ENCODE measurements around the gene NDUFAB1. TPM values are rescaled to one million over a fixed set of nuclear protein-coding genes. Genes with fewer than 3 reads are reported as not detected.

NDUFAB1 gene
- total and polyA plus RNA-seq, 2 of the 13 experiments (the other 11 are each of a cell fraction or from before 2014, with no cell fraction given) = 221 to 601 TPM

- TF ChIP-seq ZNF513 (CRISPR knock-in tag; conservative IDR thresholded peaks at IDR 0.05) (peak; percentile 88; the same call in 1 of the 2 replicates), GFI1 (CRISPR knock-in tag; IDR thresholded peaks at IDR 0.05; ENCODE audit: borderline replicate concordance) (peak; percentile 81), REST (IDR thresholded peaks at IDR 0.05; ENCODE audit: borderline replicate concordance in 1 of 2, low read depth in 1 of 2, low read length in 2 of 2) (peak in 1 of 2 experiments; percentile 63; a peak in 2 of 4 replicates), MIER3 (CRISPR knock-in tag; IDR thresholded peaks at IDR 0.05; ENCODE audit: borderline replicate concordance) (peak; percentile 92; the same call in 1 of the 2 replicates), GTF3A (CRISPR knock-in tag; conservative IDR thresholded peaks at IDR 0.05) (peak; percentile 30; the same call in 1 of the 2 replicates), ZNF562 (CRISPR knock-in tag; IDR thresholded peaks at IDR 0.05; ENCODE audit: borderline replicate concordance) (no peak), HDAC2 (CRISPR knock-in tag; IDR thresholded peaks at IDR 0.05) (peak; percentile 87), ZNF362 (CRISPR knock-in tag; IDR thresholded peaks at IDR 0.05; ENCODE audit: borderline replicate concordance) (peak; percentile 37; the same call in 1 of the 2 replicates), FIP1L1 (IDR thresholded peaks at IDR 0.05; ENCODE audit: borderline replicate concordance, insufficient read depth, low read depth, low read length) (peak; percentile 96; the same call in 1 of the 2 replicates), PBX3 (CRISPR knock-in tag; IDR thresholded peaks at IDR 0.05; ENCODE audit: borderline replicate concordance) (peak; percentile 84; the same call in 1 of the 2 replicates), JARID2 (CRISPR knock-in tag; IDR thresholded peaks at IDR 0.05; ENCODE audit: insufficient replicate concordance) (peak; percentile 94), ELK4 (CRISPR knock-in tag; IDR thresholded peaks at IDR 0.05; ENCODE audit: borderline replicate concordance) (peak; percentile 95; the same call in 1 of the 2 replicates), HNRNPUL1 (IDR thresholded peaks at IDR 0.05; ENCODE audit: low read depth, low read length) (peak; percentile 92), ZNF781 (CRISPR knock-in tag; IDR thresholded peaks at IDR 0.05; ENCODE audit: borderline replicate concordance, not compliant biosample characterization) (peak; percentile 96), SYNCRIP (IDR thresholded peaks at IDR 0.05; ENCODE audit: insufficient read depth, low read depth, low read length) (no peak), HDAC6 (IDR thresholded peaks at IDR 0.05; ENCODE audit: low read depth, low read length) (peak; percentile 95), ZSCAN20 (CRISPR knock-in tag; IDR thresholded peaks at IDR 0.05; ENCODE audit: borderline replicate concordance) (peak; percentile 94; the same call in 1 of the 2 replicates)
These were observed 39.0 kb downstream of the NDUFAB1 start, which contains the start of the genes EARS2 and UBFD1 (continued) for GRCh38 chr16:23556881-23557778.

All from HepG2 (cell line).